Activated T-cell treated with anti-CD3 and anti-CD28 coated beads for 1 hour (primary cell): ENCODE measurements around the gene AKR1C3.
"Not testable (repeated sequence)": the region's sequence is repeated elsewhere in the genome, so short reads cannot be mapped to it uniquely, and the experiment has no call there.

Source experiments
- DNase-seq: peaks from one replicate; pipeline ENCODE4 v3.0.0-alpha.2; 2020; ENCODE audit warnings: low read depth

Gene AKR1C3

DNA sequence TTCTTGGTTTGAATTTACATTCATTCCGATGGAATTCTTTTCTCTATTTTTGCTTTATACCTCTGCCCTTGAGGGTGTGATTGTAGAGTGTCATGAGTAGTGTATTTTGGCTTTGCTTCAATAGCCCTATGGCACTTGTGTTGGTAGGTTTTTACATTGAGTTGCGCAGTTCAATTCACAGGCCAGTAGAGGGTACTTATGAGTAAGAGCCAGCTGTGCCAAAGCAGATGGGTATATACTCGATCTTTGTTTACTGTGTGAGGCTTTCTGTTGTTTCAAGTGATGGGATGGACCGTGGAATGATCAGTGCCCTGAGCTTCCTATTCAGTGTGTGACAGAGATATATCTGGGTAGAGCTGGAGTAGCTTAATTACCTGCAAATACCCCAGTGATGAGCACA lies 4.3 kb upstream of the AKR1C3 start:
- no peak for DNase-seq

DNA sequence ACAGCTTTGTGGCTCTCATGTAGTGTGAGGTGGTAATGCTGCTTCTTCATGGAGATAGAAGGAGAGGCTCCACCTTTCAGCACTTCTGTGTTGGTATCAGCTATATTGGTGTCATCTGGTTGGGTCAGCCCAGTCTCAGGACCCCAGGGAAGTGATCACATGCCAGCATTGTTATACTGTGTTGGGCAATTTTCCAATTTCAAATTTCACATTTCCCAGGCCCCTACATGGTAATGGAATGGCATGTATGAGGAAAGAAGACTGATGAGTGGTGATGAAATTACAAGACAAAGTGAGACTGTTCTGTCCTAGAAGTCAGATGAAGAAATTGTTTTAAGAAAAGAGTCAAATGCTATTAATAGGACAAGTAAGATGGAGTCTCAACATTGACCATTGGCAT lies 3.7 kb upstream of the AKR1C3 start:
- DNase-seq = no peak

DNA sequence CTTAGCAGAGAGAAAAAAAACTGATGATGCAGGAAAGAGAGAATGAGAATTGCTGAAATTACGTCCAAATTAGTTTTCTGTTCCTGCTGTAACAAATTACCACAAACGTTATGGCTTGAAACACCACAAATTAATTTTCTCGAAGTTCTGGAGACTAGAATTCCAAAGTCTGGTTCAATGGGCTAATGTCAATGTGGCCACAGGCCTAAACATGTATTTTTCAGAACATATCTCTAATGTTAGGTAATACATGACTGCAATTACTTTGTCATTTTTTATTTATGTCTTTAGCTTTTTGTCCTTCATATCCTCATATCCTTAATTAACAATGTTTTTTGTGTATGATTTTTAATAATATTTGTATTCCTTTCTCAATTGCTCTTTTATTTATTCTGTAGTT lies 3.0 kb upstream of the AKR1C3 start:
- DNase-seq = no peak

DNA sequence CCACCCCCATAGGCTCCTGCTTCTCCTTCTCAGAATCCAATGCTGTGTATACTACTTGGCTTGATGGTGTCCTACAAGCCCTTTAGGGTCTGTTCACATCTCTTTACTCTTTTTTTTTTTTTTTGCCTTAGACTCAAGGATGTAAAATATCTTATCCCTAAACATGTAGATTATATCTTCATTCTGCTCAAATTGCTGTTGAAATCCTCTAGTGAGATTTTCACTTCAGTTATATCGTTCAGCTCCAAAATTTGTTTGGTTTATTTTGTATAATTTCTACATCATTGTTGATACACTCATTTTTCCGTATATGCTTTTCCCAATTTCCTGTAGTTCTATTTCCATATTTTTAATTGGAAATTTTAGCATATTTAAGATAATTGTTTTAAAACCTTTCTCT lies 1.8 kb upstream of the AKR1C3 start:
- DNase-seq = no peak

DNA sequence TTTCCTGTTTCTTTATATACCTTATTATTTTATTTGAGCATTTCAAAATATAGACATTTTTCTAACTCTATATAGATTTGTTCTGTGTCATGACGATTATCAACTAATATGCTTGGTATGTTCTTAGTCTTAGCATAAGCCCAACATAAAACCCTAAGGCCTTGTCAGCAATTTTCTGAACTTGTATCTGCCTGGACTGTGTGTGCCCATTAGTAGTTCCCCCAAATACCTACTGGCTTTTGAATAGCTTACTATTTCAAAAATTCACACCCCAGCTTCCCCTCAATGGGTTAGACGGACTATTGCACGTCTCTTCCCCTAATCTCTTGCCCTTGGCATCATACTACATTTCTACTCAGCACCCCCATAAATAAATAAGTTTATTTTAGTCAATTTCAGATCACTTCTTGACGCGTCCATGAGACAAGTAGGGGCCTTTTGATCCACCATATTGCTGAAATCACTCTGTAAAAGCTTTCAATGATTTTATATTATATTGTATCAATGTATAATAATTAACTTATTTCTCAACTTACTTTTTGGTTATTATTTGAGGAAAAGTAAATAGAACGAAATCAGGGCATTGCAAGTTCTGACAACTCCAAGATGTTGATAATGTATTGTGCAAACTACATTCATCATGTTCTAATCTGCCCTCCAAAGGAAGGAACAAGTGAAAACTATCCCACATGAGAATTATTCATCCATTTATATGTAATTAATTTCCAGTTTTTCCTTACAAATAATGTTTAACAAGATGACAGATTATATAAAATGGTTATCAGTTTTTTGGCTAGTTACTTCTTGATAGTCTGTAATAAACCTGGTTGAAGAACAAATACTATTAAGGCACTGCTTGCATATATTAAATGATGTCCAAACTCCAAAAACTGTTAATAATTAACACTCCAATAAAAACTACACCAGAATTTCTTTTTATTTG lies 1.1 kb upstream of the AKR1C3 start:
- no peak for DNase-seq

DNA sequence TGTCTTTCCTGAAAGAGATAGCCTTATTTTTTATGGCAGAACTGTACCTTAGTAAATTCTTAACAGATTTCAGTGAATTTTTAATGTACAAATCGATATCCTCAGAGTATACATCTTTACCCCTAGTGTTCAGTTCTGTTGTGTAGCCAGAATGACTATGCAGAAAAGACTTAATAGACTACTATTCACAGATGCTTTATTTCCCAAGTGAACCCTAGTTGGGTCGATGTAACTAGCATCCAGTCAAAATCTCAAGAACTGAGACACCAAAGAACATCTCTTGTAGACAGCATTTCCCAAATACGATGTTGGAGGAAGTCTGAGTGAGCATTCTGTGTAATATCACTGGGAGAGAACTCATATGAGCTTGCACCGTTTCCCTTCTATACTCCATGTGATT lies 1.5 kb downstream of the AKR1C3 start:
- DNase-seq = no peak

DNA sequence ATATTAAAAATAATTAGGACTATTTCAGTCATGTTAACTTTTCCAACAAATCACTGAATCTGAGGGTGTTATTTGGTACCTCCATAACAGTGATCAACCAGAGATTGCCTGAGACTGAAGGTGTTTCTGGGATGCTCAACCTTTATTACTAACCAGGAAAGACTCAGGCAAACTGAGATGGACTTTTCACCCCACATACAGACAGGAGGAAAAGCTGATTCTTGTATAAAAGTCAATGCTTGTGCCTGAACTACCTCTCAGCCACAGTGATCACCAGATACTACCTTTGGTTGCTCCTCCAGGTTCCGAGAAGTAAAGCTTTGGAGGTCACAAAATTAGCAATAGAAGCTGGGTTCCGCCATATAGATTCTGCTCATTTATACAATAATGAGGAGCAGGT lies 1.9 kb downstream of the AKR1C3 start:
- DNase-seq = no peak

DNA sequence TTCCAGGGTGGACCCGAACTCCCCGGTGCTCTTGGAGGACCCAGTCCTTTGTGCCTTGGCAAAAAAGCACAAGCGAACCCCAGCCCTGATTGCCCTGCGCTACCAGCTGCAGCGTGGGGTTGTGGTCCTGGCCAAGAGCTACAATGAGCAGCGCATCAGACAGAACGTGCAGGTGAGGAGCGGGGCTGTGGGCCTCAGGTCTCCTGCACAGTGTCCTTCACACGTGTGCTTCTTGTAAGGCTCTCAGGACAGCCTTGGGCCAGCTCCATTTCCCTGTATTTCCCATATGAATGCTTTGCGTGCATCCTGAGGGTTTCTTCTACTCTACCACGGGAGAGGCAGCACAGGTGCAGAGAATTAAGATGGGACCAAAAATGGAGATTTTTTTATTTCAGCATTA lies 8.3 kb downstream of the AKR1C3 start:
- not testable (repeated sequence) for DNase-seq

DNA sequence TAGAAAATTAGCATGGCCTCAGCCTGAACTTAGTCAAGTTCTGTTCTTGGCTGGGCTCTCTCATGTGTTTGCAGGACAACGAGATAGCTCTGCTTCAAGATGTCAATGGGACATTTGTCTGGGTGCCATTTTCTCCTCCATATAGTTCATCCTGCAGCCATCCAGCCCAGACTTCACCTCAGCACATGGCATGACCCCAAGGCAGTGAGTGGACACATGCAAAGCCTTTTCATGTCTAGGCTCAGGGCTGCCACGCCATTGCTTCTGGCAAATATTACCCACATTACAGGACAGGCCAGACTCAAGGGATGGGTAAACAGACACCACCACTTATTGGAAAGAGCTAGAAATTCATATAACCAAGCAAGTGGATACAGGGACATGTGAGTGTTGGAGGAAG lies 9.3 kb downstream of the AKR1C3 start:
- DNase-seq = no peak

DNA sequence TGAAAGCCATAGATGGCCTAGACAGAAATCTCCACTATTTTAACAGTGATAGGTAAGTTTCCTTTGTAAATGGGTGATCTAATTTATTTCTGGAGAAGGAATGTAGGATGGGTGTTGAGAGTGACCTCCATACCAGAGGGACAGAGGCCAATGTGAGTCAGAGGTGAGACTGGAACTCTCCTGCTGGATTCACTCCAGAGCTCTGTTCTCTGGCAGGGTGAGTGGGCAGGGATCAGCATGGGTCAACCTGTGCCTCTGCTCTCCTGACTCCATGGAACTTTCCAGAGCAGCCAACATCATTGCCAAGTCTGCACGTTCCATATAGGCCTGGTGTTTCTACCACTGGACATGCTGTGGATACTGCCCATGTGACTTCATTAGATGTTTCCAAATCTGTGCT lies 11.4 kb downstream of the AKR1C3 start:
- DNase-seq = no peak

DNA sequence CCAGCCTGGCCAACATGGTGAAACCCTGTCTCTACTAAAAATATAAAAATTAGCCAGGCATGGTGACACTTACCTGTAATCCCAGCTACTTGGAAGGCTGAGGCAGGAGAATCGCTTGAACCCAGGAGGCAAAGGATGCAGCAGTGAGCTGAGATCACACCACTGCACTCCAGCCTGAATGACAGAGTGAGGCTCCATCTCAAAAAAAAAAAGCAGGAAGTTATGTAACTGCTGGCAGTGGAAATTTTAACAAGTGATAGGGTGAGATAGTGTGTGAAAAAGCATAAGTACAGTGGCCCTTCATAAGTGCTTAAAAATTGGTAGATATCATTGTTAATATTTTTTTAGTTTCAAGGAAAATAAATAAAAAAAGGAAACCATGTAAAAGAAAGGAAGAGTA lies 12.3 kb downstream of the AKR1C3 start:
- DNase-seq = no peak

DNA sequence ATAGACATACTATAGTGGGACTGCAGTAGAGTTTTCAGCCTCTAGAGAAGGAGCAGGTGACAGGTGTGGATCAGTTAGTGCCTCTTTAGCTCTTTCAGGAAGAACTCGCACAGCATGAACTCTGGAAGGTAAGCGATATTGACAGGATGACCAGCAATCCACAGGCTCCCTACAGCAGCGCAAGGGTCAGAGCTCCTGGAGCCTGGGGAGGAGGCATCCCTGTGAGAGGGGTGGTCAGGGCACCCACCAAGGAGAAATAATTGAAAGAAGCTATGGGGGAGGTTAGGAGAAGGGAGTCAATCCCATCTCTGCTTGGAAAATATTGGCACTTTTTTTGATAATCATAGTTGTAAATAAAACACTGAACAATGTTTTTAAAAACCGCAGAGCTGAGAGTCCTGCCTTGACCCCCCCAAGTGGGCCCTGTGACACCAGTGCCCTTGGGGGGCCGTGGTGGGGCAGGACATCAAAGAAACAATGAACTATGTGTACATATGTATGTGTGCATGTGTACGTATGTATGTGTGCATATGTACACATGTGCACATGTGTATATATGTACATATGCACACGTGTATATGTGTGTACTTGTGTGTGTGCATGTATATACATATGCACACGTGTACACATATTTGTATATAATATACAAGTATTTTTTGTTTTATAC lies 13.8 kb downstream of the AKR1C3 start:
- no peak for DNase-seq

DNA sequence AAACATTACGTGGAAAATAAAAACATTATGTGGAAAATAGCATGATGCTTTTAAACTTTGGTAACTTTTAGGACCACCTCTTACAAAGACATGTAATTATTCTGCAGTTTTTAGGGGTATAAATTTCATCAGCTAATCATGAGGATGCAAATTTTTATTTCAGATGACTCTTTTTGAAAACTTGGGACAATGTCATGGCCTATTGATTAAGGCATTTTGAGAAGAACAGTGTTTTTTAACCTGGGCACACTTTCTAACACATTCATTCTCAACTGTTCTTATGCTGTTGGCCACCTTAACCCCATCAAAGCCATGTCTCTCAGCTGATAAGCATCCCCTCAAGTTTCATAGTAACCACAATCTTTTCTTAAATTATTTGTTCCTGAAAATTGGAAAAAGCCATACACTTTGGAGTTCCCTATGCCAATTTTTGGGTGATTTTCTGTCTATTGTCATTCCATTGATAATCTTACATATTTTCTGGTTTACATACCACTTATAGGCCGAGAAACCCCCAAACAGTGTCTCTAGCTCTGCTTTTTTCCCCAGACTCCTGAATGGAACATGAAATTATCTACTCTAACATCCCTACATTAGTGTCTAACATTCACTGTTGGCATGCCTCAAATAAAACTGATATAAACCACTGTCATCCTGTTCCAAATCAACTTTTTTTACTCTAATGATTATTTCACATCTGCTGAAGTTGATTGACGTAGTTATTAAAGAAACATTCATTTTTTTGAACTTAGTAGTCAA lies 14.6 kb downstream of the AKR1C3 start:
- no peak for DNase-seq

DNA sequence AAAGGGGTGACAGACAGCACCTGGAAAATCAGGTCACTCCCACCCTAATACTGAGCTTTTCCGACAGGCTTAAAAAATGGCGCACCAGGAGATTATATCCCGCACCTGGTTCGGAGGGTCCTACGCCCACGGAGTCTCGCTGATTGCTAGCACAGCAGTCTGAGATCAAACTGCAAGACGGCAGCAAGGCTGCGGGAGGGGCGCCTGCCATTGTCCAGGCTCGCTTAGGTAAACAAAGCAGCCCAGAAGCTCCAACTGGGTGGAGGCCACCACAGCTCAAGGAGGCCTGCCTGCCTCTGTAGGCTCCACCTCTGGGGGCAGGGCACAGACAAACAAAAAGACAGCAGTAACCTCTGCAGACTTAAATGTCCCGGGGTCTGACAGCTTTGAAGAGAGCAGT lies 15.6 kb downstream of the AKR1C3 start:
- not testable (repeated sequence) for DNase-seq

DNA sequence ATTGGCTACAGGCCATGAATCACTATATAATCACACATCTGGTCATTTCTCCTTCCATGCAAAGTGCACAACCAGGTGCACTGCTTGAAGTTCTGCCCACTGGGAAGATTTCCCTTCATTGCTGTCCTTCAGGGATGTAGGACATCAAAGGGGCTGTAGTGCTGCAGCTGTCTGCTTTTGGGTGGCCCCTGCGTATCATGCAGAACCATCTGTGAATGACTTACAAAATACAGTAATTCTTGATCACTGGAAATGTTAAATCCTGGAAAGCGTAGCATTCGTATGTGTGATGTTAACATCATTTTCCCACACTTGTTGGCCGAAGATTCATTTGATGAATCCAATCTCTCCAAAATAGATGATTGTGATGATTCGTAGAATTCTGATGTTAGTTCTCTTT lies 22.4 kb downstream of the AKR1C3 start:
- DNase-seq = no peak

DNA sequence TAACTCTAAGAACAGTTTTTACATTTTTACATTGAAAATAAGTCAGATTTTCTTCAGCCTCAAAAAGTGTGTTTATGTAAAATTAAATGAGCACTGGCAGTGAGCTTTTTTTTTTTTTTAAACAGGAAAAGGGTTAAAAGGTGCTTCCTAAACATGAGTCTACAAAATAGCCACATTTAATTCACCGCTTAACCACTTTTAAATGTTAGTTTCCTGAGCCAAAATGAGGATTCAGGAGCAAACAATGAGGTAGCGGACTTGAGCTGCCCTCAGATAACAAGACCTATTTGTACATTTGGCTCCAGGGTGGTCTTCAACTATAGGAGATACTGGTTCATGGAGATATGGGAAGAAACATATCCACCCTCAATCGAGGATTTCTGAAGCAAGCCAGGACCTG lies 22.8 kb downstream of the AKR1C3 start:
- DNase-seq = no peak

DNA sequence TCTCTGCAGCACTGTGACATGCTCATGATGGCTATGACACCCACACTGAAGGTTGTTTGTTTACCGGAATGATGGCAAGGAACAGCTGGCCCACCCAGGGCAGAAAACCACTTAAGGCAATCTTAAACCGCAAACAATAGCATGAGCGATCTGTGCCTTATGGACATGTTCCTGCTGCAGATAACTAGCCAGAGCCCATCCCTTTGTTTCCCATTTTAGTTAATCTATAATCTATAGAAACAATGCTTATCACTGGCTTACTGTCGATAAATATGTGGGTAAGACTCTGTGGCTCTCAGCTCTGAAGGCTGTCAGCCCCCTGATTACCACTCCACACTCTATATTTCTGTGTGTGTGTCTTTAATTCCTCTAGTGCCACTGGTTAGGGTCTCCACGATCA lies 25.8 kb downstream of the AKR1C3 start:
- not testable (repeated sequence) for DNase-seq

DNA sequence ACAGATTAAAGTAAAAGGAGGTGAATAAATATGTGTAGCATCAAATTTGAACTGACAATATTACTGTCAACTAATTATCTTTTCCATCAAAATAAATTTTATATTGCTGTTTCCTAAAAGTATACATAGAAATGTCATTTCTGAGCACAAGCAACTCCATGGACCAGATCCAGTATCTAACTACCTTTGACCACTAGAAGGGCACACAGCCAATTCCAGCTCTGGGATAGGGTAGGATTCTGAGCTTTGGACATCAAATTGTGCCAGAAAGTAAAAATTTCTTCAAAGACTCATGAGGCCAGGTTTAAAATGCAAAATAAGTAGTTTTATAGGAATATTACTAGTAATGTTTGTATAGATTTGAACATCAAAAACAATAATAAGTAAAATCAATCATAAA lies 29.7 kb downstream of the AKR1C3 start:
- DNase-seq = no peak

DNA sequence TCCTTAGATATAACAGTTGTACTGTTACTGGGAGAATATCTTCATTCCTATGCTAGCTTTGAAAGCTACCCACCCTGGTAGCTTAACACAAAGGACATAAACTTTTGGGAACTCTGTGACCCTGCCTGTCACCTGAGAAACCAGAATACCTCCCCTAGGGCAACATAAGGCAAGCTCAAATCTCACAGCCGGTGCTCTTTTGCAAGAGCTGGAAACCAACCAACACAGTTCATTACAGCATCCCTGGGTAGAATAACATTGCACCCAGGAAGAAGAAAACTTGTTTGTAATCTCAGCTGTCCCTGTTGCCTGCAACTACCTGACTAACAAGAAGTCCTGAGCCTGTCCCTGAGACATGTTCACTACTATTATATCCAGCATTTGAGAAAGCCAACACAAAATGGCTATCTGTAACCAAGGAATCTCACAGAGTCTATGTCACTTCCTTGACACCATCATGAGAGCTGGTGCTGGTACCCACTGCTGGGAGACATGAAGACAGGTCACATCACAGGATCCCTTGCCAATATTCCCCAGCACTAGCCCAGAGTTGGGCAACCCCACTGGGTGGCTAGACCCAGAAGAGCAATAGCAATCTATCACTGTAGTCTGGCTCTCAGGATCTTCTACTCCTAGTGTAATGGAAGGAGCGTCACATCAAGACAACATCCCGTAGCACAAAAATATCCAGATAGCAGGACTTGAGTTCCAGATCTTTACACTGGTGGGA lies 31.3 kb downstream of the AKR1C3 start:
- no peak for DNase-seq

DNA sequence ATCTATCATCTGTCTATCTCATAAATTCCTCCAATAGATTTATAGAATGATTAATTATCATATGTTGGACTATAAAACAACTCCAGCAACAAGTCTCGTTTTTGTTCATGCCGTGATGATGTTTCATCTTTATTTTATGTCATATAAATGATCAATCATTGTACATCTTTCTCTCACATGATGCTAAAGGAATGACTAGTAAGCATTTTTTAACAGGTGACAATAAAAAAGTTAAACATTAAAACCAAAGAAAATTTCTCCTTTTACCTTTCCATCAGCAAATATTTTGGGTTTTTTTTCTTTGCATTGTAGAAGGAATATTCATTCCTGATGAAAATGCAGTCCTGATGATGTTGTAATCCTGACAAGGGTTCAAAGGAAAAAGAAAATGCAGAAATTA lies 41.4 kb downstream of the AKR1C3 start:
- DNase-seq = no peak

DNA sequence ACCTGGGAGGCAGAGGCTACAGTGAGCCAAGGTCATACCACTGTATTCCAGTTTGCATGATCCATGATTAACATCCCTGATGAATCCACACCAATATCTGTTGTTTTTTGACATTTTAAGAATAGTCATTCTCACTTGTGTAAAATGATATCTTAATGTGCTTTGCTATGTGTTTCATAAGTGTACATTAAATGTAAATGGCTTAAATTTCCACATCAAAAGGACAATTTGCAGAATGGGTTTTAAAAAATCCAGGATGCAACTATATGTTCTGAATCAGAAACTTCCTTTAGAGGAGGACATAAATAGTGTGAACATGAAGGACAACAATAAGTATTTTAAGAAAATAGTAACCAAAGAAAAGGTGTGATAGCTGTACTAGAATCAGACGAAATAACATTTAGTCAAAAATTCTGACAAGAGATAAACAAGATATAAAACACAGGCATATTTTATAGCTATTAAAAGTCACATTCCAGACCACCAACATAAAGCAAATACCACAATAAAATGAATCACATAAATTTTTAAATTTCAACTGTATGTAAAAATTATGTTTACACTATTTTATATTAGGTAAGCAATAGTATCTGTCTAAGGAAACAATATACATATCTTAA lies 42.4 kb downstream of the AKR1C3 start:
- no peak for DNase-seq

DNA sequence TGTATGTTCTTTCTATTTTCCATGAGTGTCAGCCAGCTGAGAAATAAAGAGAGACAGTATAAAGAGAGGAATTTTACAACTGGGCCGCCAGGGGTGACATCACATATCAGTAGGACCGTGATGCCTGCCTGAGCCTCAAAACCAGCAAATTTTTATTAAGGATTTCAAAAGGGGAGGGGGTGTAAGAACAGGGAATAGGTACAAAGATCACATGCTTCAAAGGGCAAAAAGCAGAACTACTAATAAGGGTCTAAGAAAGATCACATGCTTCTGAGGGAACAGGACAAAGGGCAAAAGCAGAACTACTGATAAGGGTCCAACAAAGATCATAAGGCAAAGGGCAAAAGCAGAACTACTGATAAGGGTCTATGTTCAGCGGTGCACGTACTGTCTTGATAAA lies 43.5 kb downstream of the AKR1C3 start:
- DNase-seq = not testable (repeated sequence)
